ENCODE data around the gene FER1L5. TPM values are rescaled to one million over a fixed set of nuclear protein-coding genes. Genes with fewer than 3 reads are reported as not detected.

The FER1L5 gene
- total and polyA plus RNA-seq, 2 donors (not counting 3 experiments of a cell fraction or from before 2014, with no cell fraction given), result not detected

- H4K20me1 ChIP-seq (replicated peaks; ENCODE audit: control insufficient read depth, extremely low read depth, insufficient read depth, low read length), result no peaks in the 10 kb centered on the region
- H3K79me2 ChIP-seq (ENCODE audit: control insufficient read depth, insufficient read depth, low read length), result peaks cover 5% of the 10 kb centered on the region
- H3K36me3 ChIP-seq (ENCODE audit: control insufficient read depth in 2 of 2, extremely low read depth in 1 of 2, insufficient read depth in 2 of 2, low read length in 2 of 2), result peaks cover 9 to 27% of the 10 kb centered on the region in 2 experiments
- ChIA-PET POLR2A (interaction anchor here (0.7 kb wide), 1 partner anchor 346 kb away, joined by 6 read pairs; no protein-coding TSS in a partner anchor), CTCF (interaction anchor here (0.6 to 1.0 kb wide), 3 partner anchors 12 to 89 kb away, joined by 3 read pairs; no protein-coding TSS in a partner anchor)
- no peak for FAIRE-seq
- H3K9me3 ChIP-seq (replicated peaks; ENCODE audit: control insufficient read depth, insufficient read depth, low read length), result no peaks in the 10 kb centered on the region
- peak overlapping the region; percentile 15 for H3K27ac ChIP-seq (ENCODE audit: insufficient read depth, low read depth, low read length)
- peak overlapping the region; percentile 1 for H3K9ac ChIP-seq (replicated peaks; ENCODE audit: extremely low read depth, insufficient read depth, low read length)
- no peak overlapping the region for H3K4me3 ChIP-seq (replicated peaks in 1 of 3; ENCODE audit: insufficient read depth in 1 of 3, low read depth in 1 of 3, low read length in 3 of 3)
- H3K4me1 ChIP-seq (ENCODE audit: control insufficient read depth, extremely low read depth, insufficient read depth, low read length), result peaks cover 2% of the 10 kb centered on the region
- H3K4me2 ChIP-seq (ENCODE audit: insufficient read depth, low read length), result no peak overlapping the region
- H2AFZ ChIP-seq (ENCODE audit: low read depth, low read length), result no peak overlapping the region
- TF ChIP-seq CTCF (IDR thresholded peaks at IDR 0.05; ENCODE audit: extremely low read depth in 1 of 2, insufficient read depth in 1 of 2, low read depth in 1 of 2, low read length in 2 of 2) (no peak), MYC (IDR thresholded peaks at IDR 0.05; ENCODE audit: low read depth, low read length) (no peak), JUN (IDR thresholded peaks at IDR 0.05; ENCODE audit: borderline replicate concordance, insufficient read depth, insufficient read length, low read depth) (no peak), EZH2 (IDR thresholded peaks at IDR 0.05; ENCODE audit: borderline replicate concordance, low read depth, low read length, severe bottlenecking) (no peak), POLR2A (IDR thresholded peaks at IDR 0.05; ENCODE audit: low read depth, low read length) (no peak), FOS (IDR thresholded peaks at IDR 0.05; ENCODE audit: borderline replicate concordance, insufficient read depth, low read length) (no peak), MAX (IDR thresholded peaks at IDR 0.05; ENCODE audit: insufficient read depth, insufficient read length) (no peak), GATA2 (IDR thresholded peaks at IDR 0.05; ENCODE audit: insufficient read depth, insufficient read length, low read depth, low read length) (no peak), POLR2AphosphoS5 (IDR thresholded peaks at IDR 0.05; ENCODE audit: insufficient read depth, low read depth, low read length) (no peak)
- intact Hi-C loops (cut with micrococcal nuclease) (no loop called here), dilution Hi-C loops (cut with MboI; ENCODE audit: extremely low pct_ligation_motif_present, low sequenced_read_pairs) (no loop called here)
- no peaks in the 10 kb centered on the region for H3K27me3 ChIP-seq (ENCODE audit: control insufficient read depth in 2 of 2, insufficient read depth in 2 of 2, low read length in 2 of 2)
- H3K9me1 ChIP-seq (replicated peaks; ENCODE audit: control insufficient read depth, extremely low read depth, insufficient read depth, low read length), result no peaks in the 10 kb centered on the region
- DNase-seq (ENCODE audit: low read depth, low spot score), result no peak
- BruUV-seq (replicated peaks), result no TSS peak
Observed at GRCh38 chr2:96617012-96617411, 25.6 kb upstream of the FER1L5 start.

Measured in endothelial cell of umbilical vein (primary cell).